Activated CD4-positive, alpha-beta memory T cell treated with anti-CD3 and anti-CD28 coated beads, Interleukin-2, amount 10 ng/mL, durations not matched to agents 7 days and 5 days (primary cell): ENCODE data around the gene CCNC. TPM values are rescaled to one million over a fixed set of nuclear protein-coding genes. Genes with fewer than 3 reads are reported as not detected.
"Not testable (repeated sequence)": the region's sequence is repeated elsewhere in the genome, so short reads cannot be mapped to it uniquely, and the experiment has no call there.

ENCODE experiments used
- CTCF ChIA-PET: fragments of 350-600 bp; sonication (Branson Sonifier 250); formaldehyde crosslinking; loops from one replicate; lab custom pipeline; 2021; ENCODE audit warnings: antibody characterized with exemption, inconsistent platforms; lab: Charles Lee
- POLR2A ChIA-PET: fragments of 350-600 bp; sonication (Branson Sonifier 250); formaldehyde crosslinking; loops from one replicate; lab custom pipeline; 2021; ENCODE audit warnings: antibody characterized with exemption; lab: Charles Lee
- DNase-seq: peaks from one replicate; pipeline ENCODE4 v3.0.0-alpha.2; 2020
- H3K27ac Mint-ChIP-seq: one replicate; pipeline ENCODE4 v1.8.0; 2021; ENCODE audit warnings: mild to moderate bottlenecking, mixed read lengths
- H3K27me3 Mint-ChIP-seq: one replicate; pipeline ENCODE4 v1.8.0; 2021; ENCODE audit warnings: mixed read lengths
- H3K36me3 Mint-ChIP-seq: one replicate; pipeline ENCODE4 v1.8.0; 2021; ENCODE audit warnings: low read depth, mixed read lengths
- H3K4me1 Mint-ChIP-seq: one replicate; pipeline ENCODE4 v1.8.0; 2021; ENCODE audit warnings: mixed read lengths
- H3K4me3 Mint-ChIP-seq: one replicate; pipeline ENCODE4 v1.8.0; 2021; ENCODE audit warnings: mild to moderate bottlenecking, mixed read lengths
- H3K9me3 Mint-ChIP-seq: one replicate; pipeline ENCODE4 v1.8.0; 2021; ENCODE audit warnings: mixed read lengths
- total RNA-seq, 2 experiments: library from RNA; stranded (reverse); gene quantifications; one replicate each; pipeline ENCODE4 v1.2.3, GENCODE V29; 2021

The CCNC gene
- total RNA-seq, 2 experiments from 2014 or later, result 41.5 to 45.4 TPM

DNA sequence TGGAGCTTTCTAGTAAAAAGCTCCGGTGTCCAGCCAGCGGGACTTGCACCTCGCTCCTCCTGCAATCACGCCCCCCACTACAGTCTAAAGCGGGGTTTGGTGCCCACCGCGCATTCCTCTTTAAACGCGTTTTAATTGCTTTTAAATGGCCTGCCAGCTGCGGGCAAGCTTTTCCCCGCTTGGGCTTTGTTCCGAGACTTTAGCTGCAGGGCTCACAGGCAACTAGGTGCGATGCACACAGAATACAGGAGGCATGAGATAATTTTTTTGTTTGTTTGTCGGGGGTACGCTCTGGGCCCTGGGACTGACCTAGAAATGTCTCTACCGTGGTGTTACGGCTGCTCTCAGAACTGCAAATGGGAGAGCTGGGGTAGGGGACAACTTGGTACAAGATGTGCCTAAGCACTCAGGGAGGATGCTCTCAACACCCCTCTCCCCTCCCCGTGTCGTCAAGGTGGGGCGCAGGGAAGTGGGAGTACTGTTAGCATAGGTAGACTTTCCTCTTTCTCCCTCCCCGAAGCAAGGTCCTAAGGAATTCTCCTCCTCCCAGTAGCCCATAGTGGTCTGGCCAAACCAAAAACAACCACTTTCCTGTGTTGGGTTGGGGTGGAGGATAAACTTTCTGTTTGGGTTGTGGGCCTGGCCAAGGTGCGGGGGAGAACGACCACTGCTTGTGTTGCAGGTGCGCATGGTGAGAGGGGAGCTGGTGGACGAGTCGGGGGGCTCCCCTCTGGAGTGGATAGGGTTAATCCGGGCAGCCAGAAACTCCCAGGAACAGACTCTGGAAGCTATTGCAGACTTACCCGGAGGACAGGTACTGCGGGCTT is 39.8 kb upstream of the CCNC start:
- DNase-seq, result no peak
- CTCF ChIA-PET, result interaction anchor here (0.8 to 1.1 kb wide), 2 partner anchors 9 to 16 kb away, joined by 3 to 4 read pairs; no protein-coding TSS in a partner anchor
- H3K4me1 Mint-ChIP-seq, result peaks cover 55% of the 10 kb centered on the region
- no peaks in the 10 kb centered on the region for H3K9me3 Mint-ChIP-seq
- POLR2A ChIA-PET, result interaction anchor here (1.3 to 2.2 kb wide), 2 partner anchors 9 to 20 kb away, joined by 3 to 6 read pairs; no protein-coding TSS in a partner anchor
- peaks cover 88% of the 10 kb centered on the region for H3K27me3 Mint-ChIP-seq
- peak overlapping the region; percentile 40 for H3K27ac Mint-ChIP-seq
- no peak overlapping the region for H3K4me3 Mint-ChIP-seq
- H3K36me3 Mint-ChIP-seq, result peaks cover 8% of the 10 kb centered on the region

DNA sequence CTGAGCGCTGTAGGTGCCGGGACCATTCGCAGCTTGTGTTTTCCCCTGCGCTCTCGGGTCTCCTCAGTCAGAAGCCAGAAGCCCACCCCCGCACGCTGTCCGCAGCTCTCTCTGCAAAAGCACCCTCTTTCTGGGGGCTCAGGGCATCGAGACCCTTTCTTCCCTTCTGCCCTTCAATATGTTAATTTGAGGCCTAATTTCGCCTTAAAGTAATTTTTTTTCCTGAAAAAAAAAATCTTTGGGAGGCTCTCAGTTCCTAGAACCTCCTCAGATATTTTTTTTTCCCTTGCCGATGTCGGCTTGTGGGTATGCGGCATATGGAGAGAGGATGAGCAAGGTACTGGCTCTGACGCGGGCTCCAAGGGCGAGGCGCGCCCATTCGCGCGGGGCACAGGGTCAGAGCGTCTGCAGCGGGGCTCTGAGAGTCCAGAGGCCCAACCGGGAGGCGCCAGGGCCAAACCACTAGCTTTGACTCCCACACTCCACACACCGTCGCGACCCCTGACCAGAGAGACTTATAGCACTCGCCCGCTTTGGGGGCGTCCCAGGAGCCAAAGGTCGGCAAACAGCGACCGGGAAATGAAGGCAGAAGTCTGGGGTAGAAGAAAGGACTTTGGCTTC is 39.1 kb upstream of the CCNC start:
- no peak for DNase-seq
- H3K4me3 Mint-ChIP-seq, result no peak overlapping the region
- H3K27me3 Mint-ChIP-seq, result peaks cover 88% of the 10 kb centered on the region
- ChIA-PET POLR2A (interaction anchor here (1.3 to 2.2 kb wide), 2 partner anchors 8 to 19 kb away, joined by 3 to 6 read pairs; no protein-coding TSS in a partner anchor), CTCF (interaction anchor here (0.8 kb wide), 1 partner anchor 10 kb away, joined by 3 read pairs; no protein-coding TSS in a partner anchor)
- H3K9me3 Mint-ChIP-seq, result no peaks in the 10 kb centered on the region
- H3K4me1 Mint-ChIP-seq, result peaks cover 60% of the 10 kb centered on the region
- H3K27ac Mint-ChIP-seq, result no peak overlapping the region
- peaks cover 8% of the 10 kb centered on the region for H3K36me3 Mint-ChIP-seq

DNA sequence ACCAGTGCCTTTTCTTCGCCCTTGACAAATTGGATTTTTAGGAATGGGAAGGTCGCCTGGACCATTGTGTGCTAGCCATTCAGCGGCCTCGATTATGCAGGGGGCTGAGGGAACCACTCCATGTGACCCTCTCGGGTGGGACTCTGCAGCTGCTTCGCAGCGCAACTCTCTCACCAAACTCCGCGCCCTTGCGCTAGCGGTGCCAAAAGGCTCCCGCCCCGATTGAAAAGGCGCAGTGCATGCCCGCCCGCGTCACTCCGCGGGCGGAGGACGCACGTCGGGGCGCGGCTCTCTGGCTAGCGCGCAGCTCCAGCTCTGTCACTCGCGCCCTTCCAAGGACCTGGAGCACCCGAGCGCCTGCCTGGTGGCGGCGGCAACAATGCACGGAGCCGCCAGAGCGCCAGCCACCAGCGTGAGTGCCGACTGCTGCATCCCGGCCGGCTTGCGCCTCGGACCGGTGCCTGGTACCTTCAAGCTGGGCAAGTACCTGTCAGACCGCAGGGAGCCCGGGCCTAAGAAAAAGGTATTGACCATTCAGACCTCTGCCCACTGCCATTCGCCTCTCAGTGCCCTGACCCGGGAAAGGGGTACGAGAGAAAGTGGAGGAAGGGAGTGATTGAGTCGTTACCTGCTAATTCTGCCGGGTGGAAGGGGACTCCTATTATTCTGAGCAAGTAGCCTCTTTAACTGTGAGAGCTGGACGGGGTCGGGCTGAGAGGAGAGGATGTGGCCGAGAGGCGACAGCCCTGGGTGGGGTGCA is 38.4 kb upstream of the CCNC start, which contains the start of gene PRDM13:
PRDM13 (plus strand) TSS at position 178 of the 760 bp plus-strand sequence; CDS start at position 380, 202 bp downstream.
- peaks cover 62% of the 10 kb centered on the region for H3K4me1 Mint-ChIP-seq
- no peak within 1 kb of the TSS for H3K27ac Mint-ChIP-seq

DNA sequence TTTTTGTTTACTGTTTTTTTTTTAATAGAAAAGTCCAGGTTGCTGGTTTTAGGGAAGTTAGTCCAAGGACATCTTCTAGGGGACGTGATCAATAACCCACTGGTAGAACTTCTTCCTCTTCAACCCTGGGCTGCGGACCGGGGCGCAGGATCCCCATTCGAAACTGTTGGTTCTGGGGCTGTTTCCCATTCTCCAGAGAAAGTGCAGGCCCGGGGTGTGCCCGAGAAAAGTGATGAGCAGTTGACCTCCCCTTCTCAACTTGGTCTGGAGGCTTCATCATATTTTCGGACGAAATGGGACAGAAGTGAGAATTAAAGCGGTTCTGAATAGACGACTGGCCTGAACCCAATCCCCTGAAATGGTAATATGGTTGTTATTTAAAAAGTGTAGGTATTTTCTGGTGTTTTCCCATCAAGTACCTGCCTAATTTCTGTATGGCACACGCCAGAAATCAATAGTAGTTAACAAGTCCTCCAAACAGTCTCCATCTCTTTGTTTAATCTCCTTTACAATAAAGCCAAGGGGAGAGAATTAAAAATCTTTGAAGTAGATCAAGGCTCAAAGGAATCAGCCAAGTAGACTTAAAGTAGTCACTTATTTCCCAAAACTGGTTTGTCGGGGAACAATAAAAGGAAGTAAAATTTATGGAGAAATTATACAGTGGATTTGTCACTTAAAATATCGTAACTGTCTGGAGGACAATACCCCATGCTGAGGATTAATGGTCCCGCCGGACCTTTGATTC is 37.6 kb upstream of the CCNC start:
- H3K36me3 Mint-ChIP-seq, result peaks cover 8% of the 10 kb centered on the region
- H3K4me3 Mint-ChIP-seq, result no peak overlapping the region
- CTCF ChIA-PET, result interaction anchor here (1.3 to 2.0 kb wide), 2 partner anchors 17 to 18 kb away, joined by 4 to 6 read pairs; no protein-coding TSS in a partner anchor
- peaks cover 91% of the 10 kb centered on the region for H3K27me3 Mint-ChIP-seq
- H3K4me1 Mint-ChIP-seq, result peaks cover 55% of the 10 kb centered on the region
- no peaks in the 10 kb centered on the region for H3K9me3 Mint-ChIP-seq
- no peak overlapping the region for H3K27ac Mint-ChIP-seq
- no peak for DNase-seq
- POLR2A ChIA-PET, result no interaction called here

More for the DNA sequence above, 38.4 kb upstream of the CCNC start, which contains the start of gene PRDM13:
- CTCF ChIA-PET, result no interaction called here
- Mint-ChIP-seq H3K27me3 (peaks cover 91% of the 10 kb centered on the region), H3K4me3 (no peak within 1 kb of the TSS), H3K36me3 (peaks cover 8% of the 10 kb centered on the region), H3K9me3 (no peaks in the 10 kb centered on the region)
- POLR2A ChIA-PET, result no interaction called here
- DNase-seq, result no peak

DNA sequence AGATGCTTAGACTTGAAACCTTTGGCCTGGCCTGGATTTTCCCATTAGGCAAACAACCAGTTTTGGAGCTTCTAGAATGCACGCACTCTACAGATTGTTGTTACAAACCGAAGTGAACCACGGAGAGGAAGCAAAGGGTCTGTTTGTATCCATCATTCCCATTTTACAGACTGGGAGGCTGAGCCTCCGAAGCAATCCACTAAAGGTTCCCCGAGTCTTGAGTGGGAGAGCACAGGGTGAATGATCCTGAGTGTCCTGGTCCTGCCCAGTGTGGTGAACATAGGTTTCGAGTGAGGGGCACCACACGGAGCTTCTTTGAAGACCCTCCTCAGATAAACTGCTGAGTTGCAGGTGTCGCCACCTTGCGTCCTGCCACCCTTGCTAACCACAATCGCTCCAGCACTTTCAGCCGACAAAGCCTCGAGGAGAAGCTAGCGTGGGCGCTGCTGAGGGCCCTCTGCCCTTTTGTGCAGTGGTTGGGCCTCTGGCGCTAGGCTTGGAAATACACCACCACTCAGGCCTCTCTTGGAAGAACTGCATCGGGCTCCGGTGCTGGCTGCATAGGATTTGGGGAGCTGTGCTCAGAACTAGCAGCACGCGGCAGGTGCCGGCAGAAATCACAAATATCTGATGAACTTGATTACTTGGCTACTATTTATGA is 36.7 kb upstream of the CCNC start:
- ChIA-PET CTCF (interaction anchor here (1.3 to 2.0 kb wide), 2 partner anchors 16 to 18 kb away, joined by 4 to 6 read pairs; no protein-coding TSS in a partner anchor), POLR2A (no interaction called here)
- H3K4me1 Mint-ChIP-seq, result peaks cover 46% of the 10 kb centered on the region
- H3K27me3 Mint-ChIP-seq, result peaks cover 91% of the 10 kb centered on the region
- H3K36me3 Mint-ChIP-seq, result peaks cover 8% of the 10 kb centered on the region
- H3K4me3 Mint-ChIP-seq, result no peak overlapping the region
- no peak overlapping the region for H3K27ac Mint-ChIP-seq
- no peaks in the 10 kb centered on the region for H3K9me3 Mint-ChIP-seq
- no peak for DNase-seq

DNA sequence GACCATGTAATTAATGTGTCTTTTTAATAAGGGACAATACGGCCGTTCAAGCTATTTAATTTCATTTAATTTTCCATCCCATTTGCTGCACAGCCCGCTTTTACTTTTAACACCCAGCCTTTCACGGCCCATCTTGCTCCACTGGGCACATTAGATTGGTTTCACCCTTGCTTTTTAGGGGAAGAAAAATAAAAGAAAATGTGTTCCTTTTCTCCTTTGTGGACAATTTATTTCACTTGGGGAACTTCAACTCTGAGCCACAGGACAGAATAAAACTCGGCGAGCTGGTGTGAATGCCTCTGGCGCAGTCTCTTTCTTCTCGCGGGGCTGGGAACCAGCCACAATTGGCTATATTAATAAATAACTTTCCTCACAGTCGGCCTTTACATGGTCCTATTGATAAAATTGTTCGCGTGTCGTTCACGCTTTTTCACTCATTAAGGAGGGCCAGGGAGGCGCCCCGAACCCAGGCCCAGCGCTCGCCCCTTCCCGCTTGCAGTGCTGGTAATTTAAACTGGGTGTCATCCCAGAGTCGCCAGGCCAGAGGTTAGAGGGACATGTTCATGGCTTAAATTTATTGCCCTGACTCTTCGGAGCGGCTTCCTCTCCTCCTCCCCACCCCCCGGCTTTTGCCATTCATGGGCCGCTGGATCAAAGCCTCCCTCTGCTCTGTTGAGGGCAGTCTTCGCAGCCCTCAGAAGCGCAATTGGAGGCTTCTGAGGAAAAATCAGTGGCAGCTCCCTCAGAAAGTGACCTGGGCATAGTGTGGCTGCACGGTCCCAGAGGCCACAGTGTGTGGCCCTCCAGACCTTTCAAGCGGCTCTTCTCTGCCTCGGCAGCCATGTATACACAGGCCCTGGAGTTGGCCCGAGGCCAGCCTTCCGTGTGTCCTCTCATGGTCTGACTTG is 36.0 kb upstream of the CCNC start:
- Mint-ChIP-seq H3K36me3 (peaks cover 8% of the 10 kb centered on the region), H3K27ac (no peak overlapping the region), H3K9me3 (no peaks in the 10 kb centered on the region), H3K4me3 (peak overlapping the region; percentile 37), H3K4me1 (peaks cover 41% of the 10 kb centered on the region), H3K27me3 (peaks cover 93% of the 10 kb centered on the region)
- ChIA-PET POLR2A (interaction anchor here (0.7 to 0.9 kb wide), 2 partner anchors 16 to 19 kb away, joined by 3 to 4 read pairs; no protein-coding TSS in a partner anchor), CTCF (interaction anchor here (0.9 to 2.0 kb wide), 3 partner anchors 15 to 274 kb away, joined by 3 to 6 read pairs (median 4); no protein-coding TSS in a partner anchor)
- DNase-seq, result no peak

DNA sequence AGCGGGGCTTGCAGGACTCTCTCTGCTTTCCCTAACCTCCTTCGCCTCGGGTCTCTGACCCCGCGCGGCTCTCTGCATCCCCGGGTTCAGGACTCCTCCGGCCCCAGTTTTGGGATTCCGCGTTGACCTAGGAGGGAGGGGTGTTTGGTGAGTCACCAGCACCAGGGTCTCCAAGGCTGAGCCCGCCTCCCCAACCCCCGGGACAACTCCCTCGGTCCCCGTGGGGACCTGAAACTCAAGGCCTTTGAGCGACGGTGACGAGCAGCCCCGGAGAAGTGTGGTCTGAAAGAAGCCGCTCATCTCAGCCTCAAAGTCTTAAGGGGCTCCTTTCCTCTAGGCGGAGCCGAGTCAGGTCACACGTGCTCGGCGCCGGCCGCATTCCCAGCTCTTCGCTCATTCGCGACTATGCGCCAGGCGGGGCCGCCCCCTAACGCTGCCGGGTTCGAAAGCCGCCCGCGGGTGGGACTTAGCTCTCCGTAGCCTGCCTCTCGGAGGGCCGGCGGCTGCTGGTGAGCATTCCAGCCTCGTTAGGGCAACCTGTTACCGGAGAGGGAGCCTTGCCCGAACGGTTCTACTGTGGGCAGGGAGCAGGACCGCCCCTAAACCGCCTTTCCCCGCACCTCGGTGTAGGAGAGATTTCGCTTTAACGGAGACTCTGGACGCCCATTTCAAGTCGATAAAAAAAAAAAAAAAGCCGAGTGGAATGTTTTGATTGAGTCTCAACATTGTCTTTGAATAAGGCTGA is 35.1 kb upstream of the CCNC start:
- H3K27me3 Mint-ChIP-seq, result peaks cover 93% of the 10 kb centered on the region
- DNase-seq, result no peak

DNA sequence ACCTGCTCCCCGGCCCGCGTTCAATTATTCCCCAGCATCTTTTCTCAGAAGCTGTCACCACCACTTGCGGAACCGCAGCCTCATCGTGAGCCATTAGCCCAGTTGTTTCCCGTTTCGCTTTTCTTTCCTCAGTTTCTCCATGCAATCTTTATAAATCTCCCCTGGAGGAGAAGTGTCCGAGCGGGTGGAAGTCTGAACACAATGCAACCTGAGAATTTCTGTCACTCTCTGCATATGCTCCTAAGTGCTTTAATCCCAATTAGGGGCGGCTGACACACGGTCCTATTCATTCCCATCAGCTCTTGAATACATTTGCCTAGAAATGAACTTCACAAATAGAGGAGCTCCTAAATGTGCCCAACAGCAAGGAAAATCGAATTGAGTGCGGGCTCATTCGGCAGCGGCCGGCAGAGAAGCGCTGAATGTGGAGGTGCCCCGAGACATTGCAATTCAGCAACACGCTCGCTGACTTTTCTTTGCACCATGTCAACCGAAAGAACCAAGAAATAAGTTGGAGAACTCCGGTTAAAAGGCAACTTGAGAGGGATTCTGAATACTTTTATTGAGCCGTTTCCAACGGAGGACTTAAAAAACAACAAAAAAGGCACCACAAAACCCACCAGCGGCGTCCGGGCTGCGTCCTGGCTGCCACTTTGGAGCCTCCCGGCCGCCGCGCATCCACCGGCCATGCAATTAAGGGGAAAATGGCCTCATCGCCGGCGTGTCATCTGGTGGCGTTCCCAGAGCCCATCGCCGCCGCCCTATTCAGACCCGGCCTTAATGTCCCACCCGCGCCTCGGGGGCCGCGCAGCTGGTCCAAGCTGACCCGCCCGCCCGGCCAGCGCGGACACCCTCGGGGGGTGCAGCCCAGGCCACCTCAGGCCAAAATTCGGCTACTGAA is 34.3 kb upstream of the CCNC start:
- POLR2A ChIA-PET, result interaction anchor here (0.7 to 3.2 kb wide), 3 partner anchors 11 to 34 kb away, joined by 3 to 9 read pairs (median 3); partner anchors contain the start of gene CCNC
- no peak for DNase-seq
- CTCF ChIA-PET, result interaction anchor here (0.9 to 1.6 kb wide), 2 partner anchors 143 to 273 kb away, joined by 3 read pairs; no protein-coding TSS in a partner anchor
- no peaks in the 10 kb centered on the region for H3K9me3 Mint-ChIP-seq
- peak overlapping the region; percentile 19 for H3K4me3 Mint-ChIP-seq
- H3K36me3 Mint-ChIP-seq, result peaks cover 8% of the 10 kb centered on the region
- peaks cover 93% of the 10 kb centered on the region for H3K27me3 Mint-ChIP-seq
- H3K27ac Mint-ChIP-seq, result no peak overlapping the region
- peaks cover 31% of the 10 kb centered on the region for H3K4me1 Mint-ChIP-seq

More for the DNA sequence above, 35.1 kb upstream of the CCNC start:
- H3K27ac Mint-ChIP-seq, result no peak overlapping the region
- CTCF ChIA-PET, result interaction anchor here (0.9 to 2.0 kb wide), 2 partner anchors 14 to 273 kb away, joined by 3 to 6 read pairs; no protein-coding TSS in a partner anchor
- POLR2A ChIA-PET, result interaction anchor here (0.7 to 0.9 kb wide), 3 partner anchors 10 to 18 kb away, joined by 3 to 4 read pairs (median 3); no protein-coding TSS in a partner anchor
- H3K4me3 Mint-ChIP-seq, result peak overlapping the region; percentile 34
- peaks cover 8% of the 10 kb centered on the region for H3K36me3 Mint-ChIP-seq
- H3K9me3 Mint-ChIP-seq, result no peaks in the 10 kb centered on the region
- H3K4me1 Mint-ChIP-seq, result peaks cover 35% of the 10 kb centered on the region

DNA sequence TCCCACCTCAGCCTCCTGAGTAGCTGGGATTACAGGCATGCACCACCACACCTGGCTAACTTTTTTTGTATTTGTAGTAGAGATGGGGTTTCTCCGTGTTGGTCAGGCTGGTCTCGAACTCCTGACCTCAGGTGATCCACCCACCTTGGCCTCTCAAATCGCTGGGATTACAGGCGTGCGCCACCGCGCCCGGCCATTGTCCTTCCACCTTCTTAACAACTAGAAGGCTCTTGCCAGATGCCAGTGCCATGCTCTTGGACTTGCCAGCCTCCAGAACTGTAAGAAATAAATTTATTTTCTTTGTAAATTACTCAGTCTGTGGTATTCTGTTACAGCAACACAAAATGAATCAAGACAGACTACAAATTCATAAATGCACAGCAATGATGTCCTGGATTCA is 26.2 kb upstream of the CCNC start:
- H3K36me3 Mint-ChIP-seq, POLR2A ChIA-PET, H3K9me3 Mint-ChIP-seq, DNase-seq, H3K4me3 Mint-ChIP-seq, CTCF ChIA-PET, H3K27ac Mint-ChIP-seq: not testable (repeated sequence)
- Mint-ChIP-seq H3K4me1 (peaks cover 15% of the 10 kb centered on the region), H3K27me3 (peaks cover 90% of the 10 kb centered on the region)
